Brain pericyte (primary cell): ENCODE results near the gene PFN2.
"Not testable (repeated sequence)": the region's sequence is repeated elsewhere in the genome, so short reads cannot be mapped to it uniquely, and the experiment has no call there.

ENCODE experiments used
- DNase-seq: peaks from one replicate; pipeline ENCODE4 v3.0.0-alpha.2; 2012; ENCODE audit warnings: low read depth, low spot score

The PFN2 gene

GRCh38 chr3:149968216-149968615 is 2.5 kb downstream of the PFN2 start:
- DNase-seq = no peak

DNA sequence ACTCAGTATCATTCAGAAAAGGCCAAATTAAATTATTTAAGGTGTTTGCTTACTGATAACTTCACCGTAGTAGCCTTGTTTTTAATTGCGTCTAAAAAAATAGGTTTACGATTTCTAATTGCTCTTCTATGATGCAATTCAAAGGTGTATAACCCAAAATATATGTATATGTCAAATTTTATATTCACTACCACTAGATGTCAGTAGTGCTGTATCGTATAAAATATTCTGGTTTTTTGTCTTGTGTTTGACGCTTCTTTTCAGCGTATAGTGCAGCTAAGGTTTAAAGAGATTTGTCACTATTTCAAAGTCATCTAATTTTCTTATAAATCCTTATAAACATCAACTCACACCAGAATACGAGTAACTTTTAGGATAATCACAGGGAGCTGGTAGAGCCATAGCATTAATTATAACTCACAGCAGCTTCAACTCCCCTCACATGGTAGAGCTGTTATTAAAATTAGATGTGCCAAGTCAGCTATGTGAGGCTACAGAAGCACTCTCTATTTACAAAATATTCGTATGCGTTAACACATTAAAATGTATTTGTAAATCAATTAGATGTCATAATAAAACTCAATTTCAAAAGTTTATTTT is 3.5 kb downstream of the PFN2 start:
- peak; percentile 22 for DNase-seq

GRCh38 chr3:149965278-149965677 is 5.4 kb downstream of the PFN2 start:
- DNase-seq = no peak

DNA sequence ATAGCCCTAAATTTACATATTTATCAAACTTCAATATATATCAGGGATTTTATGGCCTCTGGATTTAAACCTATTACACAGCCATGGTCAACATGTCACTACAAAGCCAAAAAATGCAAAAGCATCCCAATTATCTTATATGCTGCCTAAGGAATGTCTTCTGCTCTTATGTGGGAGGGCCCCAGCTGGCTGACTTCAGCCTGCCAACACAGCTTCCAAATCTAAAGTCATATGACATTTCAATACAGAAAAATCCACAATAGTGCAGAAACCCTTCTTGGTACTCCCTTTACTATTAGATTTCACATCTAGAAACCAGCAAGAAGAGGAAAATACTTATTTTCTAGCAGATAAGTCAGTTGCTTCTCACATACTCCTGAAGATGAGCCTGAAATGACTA is 6.4 kb downstream of the PFN2 start:
- DNase-seq = no peak

DNA sequence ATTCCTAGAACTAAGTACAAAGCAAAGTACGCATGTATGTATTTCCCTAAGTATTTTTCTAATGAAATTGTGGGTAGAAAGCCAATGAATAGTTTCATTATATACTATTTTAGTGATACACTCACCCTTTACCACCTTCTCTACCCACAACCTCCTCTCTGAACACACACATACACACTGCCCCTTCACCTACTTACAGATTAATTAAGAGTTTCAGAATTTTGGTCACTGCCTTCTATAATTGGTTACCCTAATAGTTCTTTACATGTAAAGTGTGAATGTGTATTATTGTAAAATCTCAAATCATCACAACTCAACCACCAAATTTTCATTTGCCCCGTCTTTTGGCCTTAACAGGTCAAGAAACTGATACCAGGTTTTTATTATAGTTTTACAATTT is 7.2 kb downstream of the PFN2 start:
- no peak for DNase-seq

- no peak for DNase-seq
These were observed 11.3 kb downstream of the PFN2 start for GRCh38 chr3:149959443-149959842.

DNA sequence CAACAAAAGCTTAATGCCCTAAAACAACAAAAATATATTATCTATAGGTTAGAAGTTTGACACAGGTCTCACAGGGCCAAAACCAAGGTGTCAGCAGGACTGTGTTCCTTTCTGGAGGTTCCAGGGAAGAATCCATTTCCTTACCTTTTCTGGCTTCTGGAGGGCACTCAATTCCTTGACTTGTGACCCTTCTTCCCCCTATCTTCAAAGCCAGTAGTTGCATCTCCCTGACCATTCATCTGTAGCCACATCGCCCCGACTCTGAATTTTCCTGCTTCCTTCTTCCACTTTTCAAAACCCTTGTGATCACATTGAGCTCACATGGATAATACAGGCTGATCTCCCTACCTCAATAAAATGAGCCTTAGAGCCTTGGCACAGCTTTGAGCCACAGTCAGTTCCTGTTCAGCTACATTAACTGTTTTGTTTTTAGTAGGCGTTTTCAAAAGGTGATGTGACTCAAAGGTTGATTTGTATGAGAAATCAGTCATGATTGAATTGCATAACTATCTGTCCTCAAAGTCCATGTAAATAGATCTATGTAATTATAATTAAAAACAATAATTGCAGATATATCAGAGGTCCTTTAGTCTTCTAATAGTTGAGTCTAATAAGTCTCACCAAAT is 12.4 kb downstream of the PFN2 start:
- no peak for DNase-seq

- DNase-seq = no peak
These were observed 13.2 kb downstream of the PFN2 start for GRCh38 chr3:149957361-149958125.

DNA sequence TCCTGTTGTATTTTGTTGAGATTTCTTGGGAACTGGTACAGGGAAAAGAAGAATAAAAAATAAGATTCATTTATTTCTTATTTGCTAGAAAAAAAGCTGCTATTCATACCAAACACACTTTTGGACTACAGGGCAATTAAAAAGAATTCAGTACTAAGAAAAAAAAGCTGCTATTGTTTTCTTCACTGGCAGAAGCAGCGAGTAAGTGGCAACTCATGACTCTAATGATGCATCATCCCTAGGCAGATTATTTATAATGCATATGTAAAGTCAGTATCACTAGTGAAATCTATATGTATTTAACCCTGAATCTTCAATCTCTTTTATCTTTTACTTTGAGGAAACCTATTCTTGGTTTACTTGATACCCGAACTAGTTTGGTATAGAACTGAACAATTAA is 15.2 kb downstream of the PFN2 start:
- no peak for DNase-seq

DNA sequence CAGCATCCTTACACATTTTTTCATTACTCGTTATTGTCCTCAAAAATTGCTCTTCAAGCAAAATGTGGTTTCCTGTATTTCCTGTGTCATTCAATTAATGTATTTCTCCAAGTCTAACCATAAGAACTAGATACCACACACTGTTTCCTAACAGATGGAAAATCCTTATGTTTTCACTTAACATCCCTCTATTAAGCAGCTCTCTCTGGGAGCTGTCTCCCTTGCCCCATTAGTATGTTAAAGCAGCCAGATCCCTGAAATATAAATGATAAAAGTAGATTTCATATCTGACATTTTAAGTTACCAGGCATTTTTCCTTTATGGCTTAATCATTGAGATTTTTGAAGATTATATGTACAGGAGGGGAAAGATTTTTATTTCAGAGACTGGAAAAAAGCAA is 15.9 kb downstream of the PFN2 start:
- DNase-seq = no peak

DNA sequence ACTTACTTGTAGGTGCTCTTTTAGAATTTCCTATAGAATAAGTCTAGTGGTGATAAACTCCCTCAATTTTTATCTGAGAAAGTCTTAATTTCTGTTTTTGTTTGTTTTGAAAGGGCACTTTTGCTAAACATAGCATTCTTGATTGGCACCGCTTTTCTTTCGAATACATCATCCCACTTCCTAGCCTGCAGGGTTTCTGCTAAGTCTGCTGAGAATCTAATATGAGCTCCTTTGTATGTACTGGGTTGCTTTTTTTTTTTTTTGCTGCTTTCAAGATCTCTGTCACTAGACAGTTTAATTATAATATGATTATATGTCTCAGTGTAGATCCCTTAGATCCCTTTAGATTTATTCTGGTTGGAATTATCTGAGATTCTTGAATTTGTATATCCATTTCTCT is 21.5 kb downstream of the PFN2 start:
- no peak for DNase-seq

- DNase-seq = no peak
These were observed 23.5 kb downstream of the PFN2 start for GRCh38 chr3:149947231-149947630.

DNA sequence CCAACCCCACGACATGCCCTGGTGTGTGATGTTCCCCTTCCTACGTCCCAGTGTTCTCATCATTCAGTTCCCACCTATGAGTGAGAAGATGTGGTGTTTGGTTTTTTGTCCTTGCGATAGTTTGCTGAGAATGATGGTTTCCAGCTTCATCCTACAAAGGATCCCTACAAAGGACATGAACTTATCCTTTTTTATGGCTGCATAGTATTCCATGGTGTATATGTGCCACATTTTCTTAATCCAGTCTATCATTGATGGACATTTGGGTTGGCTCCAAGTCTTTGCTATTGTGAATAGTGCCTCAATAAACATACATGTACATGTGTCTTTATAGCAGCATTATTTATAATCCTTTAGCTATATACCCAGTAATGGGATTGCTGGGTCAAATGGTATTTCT is 26.7 kb downstream of the PFN2 start:
- DNase-seq = not testable (repeated sequence)

- no peak for DNase-seq
These were observed 28.3 kb downstream of the PFN2 start for GRCh38 chr3:149942409-149942808.

DNA sequence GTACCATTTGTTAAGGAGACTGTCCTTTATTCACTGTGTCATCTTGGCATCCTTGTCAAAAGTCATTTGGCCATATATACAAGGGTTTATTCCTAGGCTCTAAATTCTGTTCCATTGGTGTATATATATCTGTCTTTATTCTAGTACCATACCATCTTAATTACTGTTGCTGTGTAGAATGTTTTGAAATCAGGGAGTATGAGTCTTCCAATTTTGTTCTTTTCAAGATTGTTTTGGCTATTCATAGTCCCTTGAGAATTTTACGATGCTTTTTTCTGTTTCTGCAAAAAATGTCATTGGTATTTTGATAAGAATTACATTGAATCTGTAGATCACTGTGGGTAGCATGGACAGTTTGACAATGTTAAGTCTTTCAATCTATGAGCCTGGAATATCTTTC is 28.7 kb downstream of the PFN2 start:
- no peak for DNase-seq

DNA sequence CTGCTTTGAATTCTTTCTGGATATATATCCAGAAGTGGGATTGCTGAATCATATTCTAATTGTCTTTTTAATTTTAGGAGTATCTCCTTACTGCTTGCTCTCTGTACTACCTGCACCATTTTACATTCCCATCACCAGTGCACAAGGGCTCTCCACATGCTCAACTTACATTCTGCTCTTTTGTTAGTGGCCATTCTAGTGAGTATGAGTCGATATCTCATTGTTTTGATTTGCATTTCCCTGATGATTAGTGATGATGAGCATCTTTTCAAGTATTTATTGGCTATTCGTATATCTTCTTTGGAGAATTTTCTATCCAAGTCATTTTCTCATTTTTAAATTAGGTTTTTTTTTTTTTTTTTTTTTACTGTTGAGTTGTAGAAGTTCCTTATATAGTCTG is 29.5 kb downstream of the PFN2 start:
- no peak for DNase-seq

- DNase-seq = not testable (repeated sequence)
These were observed 32.2 kb downstream of the PFN2 start for GRCh38 chr3:149938392-149939055.

DNA sequence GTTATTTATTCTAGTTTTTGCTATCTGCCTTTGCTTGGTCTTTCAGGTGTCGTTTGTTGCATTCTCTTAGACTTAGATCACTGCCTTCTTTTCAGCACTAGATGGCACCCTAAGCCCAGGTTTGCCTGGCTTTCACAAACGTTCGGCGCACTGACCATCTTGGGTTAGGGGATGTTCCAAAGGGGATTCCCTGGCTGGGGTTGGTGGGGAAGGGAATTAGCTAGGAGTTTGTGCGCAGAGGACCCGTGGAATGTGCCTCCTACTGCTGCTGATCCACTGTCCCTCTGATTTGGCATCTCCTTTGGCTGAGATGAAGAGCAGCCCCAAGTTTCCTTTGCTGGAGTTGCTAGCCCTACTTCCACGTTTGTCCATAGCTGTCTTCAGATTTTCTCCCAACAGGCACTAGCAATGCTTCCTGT is 33.9 kb downstream of the PFN2 start:
- DNase-seq = no peak

- no peak for DNase-seq
These were observed 36.2 kb downstream of the PFN2 start for GRCh38 chr3:149934524-149934923.

- DNase-seq = no peak
These were observed 36.8 kb downstream of the PFN2 start for GRCh38 chr3:149933858-149934257.

- DNase-seq = no peak
These were observed 37.7 kb downstream of the PFN2 start for GRCh38 chr3:149933008-149933407.

GRCh38 chr3:149920119-149920518 is 50.6 kb downstream of the PFN2 start:
- DNase-seq = no peak

DNA sequence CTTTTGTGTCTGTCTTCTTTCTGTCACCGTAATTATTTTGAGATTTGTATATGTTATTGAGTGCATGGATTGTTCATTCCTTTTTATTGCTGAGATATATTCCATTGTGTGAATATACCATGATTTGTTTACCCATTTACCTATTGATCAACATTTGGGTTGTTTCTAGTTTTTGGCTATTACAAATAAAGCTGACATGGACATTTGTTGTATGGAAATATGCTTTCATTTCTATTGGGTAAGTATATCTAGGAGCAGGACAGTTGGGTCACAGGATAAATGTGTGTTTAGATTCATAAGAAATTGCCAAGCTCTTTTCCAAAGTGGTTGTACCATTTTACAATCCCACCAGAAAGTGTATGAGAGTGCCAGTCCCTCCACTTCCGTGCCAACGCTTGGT is 51.2 kb downstream of the PFN2 start:
- DNase-seq = no peak
